ENCODE measurements around the gene SGMS1.
"Not testable (repeated sequence)": the region's sequence is repeated elsewhere in the genome, so short reads cannot be mapped to it uniquely, and the experiment has no call there.

GRCh38 chr10:50425215-50425614 lies 198.5 kb downstream of the SGMS1 start:
- TF ChIP-seq CTCF, POLR2A, EP300 (IDR thresholded peaks at IDR 0.05): not testable (repeated sequence)
